ENCODE results near the gene ROBO2. TPM values are rescaled to one million over a fixed set of nuclear protein-coding genes. Genes with fewer than 3 reads are reported as not detected.
A peak's percentile ranks its signal among the peaks of the same experiment; 100 is the strongest.

The ROBO2 gene
- total RNA-seq, 1 donor from 2014 or later: 22.7 TPM

- TF ChIP-seq, protein P1, sequence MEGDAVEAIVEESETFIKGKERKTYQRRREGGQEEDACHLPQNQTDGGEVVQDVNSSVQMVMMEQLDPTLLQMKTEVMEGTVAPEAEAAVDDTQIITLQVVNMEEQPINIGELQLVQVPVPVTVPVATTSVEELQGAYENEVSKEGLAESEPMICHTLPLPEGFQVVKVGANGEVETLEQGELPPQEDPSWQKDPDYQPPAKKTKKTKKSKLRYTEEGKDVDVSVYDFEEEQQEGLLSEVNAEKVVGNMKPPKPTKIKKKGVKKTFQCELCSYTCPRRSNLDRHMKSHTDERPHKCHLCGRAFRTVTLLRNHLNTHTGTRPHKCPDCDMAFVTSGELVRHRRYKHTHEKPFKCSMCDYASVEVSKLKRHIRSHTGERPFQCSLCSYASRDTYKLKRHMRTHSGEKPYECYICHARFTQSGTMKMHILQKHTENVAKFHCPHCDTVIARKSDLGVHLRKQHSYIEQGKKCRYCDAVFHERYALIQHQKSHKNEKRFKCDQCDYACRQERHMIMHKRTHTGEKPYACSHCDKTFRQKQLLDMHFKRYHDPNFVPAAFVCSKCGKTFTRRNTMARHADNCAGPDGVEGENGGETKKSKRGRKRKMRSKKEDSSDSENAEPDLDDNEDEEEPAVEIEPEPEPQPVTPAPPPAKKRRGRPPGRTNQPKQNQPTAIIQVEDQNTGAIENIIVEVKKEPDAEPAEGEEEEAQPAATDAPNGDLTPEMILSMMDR (conservative IDR thresholded peaks at IDR 0.05): no peak
- H3K4me3 Mint-ChIP-seq: no peak overlapping the region
- H3K27ac Mint-ChIP-seq: no peak overlapping the region
- DNase-seq (ENCODE audit: extremely low spot score, unreplicated experiment): no peak
- H3K36me3 Mint-ChIP-seq: peaks cover 9% of the 10 kb centered on the region
- H3K4me1 Mint-ChIP-seq (ENCODE audit: unreplicated experiment): no peaks in the 10 kb centered on the region
- no peaks in the 10 kb centered on the region for H3K27me3 Mint-ChIP-seq
- H3K9me3 Mint-ChIP-seq: peaks cover 5% of the 10 kb centered on the region
Observed at GRCh38 chr3:77491961-77492360, 452.1 kb downstream of the ROBO2 start.

GRCh38 chr3:77500721-77501120 is 460.8 kb downstream of the ROBO2 start:
- H3K36me3 Mint-ChIP-seq: no peaks in the 10 kb centered on the region
- no peak overlapping the region for H3K27ac Mint-ChIP-seq
- no peaks in the 10 kb centered on the region for H3K9me3 Mint-ChIP-seq
- TF ChIP-seq, protein P1 (conservative IDR thresholded peaks at IDR 0.05): no peak
- no peaks in the 10 kb centered on the region for H3K4me1 Mint-ChIP-seq (ENCODE audit: unreplicated experiment)
- DNase-seq (ENCODE audit: extremely low spot score, unreplicated experiment): no peak
- no peak overlapping the region for H3K4me3 Mint-ChIP-seq
- H3K27me3 Mint-ChIP-seq: no peaks in the 10 kb centered on the region

DNA sequence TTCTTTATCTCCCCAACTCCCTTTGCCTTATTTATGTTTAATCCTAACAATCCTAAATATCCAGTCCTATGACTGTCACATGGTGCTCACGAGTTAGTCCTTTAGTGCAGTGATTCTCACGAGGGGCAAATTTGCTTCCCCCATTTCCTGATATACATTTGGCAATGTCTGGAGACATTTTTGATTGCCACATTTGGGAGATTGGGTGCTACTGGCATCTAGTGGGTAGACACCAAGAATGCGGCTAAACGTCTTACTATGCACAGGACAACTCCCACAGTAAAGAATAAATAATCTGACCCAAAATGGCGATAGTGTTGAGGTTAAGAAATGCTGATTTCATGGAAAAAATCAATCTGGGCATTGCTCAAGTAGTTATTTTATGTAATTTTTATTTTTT is 466.5 kb downstream of the ROBO2 start:
- no peak overlapping the region for H3K27ac Mint-ChIP-seq
- H3K36me3 Mint-ChIP-seq: no peaks in the 10 kb centered on the region
- no peaks in the 10 kb centered on the region for H3K9me3 Mint-ChIP-seq
- TF ChIP-seq, protein P1 (conservative IDR thresholded peaks at IDR 0.05): no peak
- DNase-seq (ENCODE audit: extremely low spot score, unreplicated experiment): no peak
- H3K27me3 Mint-ChIP-seq: peaks cover 6% of the 10 kb centered on the region
- peaks cover 4% of the 10 kb centered on the region for H3K4me1 Mint-ChIP-seq (ENCODE audit: unreplicated experiment)
- no peak overlapping the region for H3K4me3 Mint-ChIP-seq

DNA sequence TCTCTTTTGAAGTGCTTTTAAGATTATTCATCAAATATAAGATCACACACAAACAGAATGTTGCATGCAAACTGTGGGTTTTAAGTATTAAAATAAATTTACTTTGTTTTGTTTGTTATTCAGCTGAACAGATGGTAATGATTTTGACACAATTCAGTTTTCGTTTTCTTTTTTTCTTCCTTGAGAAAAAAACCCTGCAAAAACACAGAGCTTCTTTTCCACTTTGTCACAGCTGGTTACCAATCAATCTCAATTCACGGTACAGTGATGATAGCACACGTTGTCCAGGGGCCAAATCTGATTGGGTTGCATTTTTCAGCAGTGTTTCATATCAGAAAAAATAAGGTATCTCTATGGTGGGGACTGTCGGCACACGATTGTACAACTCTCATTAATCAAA is 473.6 kb downstream of the ROBO2 start:
- no peak for DNase-seq (ENCODE audit: extremely low spot score, unreplicated experiment)
- H3K27me3 Mint-ChIP-seq: peaks cover 6% of the 10 kb centered on the region
- TF ChIP-seq, protein P1 (conservative IDR thresholded peaks at IDR 0.05): no peak
- H3K27ac Mint-ChIP-seq: peak overlapping the region; percentile 25
- H3K36me3 Mint-ChIP-seq: no peaks in the 10 kb centered on the region
- peaks cover 15% of the 10 kb centered on the region for H3K4me1 Mint-ChIP-seq (ENCODE audit: unreplicated experiment)
- peak overlapping the region; percentile 46 for H3K4me3 Mint-ChIP-seq
- no peaks in the 10 kb centered on the region for H3K9me3 Mint-ChIP-seq

DNA sequence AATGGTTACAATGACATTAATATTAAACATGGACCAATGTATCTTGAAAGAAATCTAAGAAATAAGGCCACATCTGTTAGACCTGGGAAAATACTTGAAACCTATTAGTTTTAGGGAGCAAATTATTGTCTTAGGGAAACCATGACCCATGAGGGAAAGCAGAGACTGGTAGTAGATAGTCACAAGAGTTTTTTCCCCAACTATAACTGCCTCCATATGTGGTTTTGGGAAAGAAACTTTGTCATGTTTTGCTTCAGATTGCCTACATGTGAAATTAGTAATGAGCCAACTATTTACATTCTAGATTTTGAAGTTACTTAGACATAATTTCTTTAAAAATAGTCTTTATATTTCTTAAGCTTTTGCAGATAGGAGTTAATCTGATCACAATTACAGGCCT is 474.9 kb downstream of the ROBO2 start:
- DNase-seq (ENCODE audit: extremely low spot score, unreplicated experiment): no peak
- peaks cover 15% of the 10 kb centered on the region for H3K4me1 Mint-ChIP-seq (ENCODE audit: unreplicated experiment)
- peaks cover 6% of the 10 kb centered on the region for H3K27me3 Mint-ChIP-seq
- no peaks in the 10 kb centered on the region for H3K9me3 Mint-ChIP-seq
- TF ChIP-seq, protein P1 (conservative IDR thresholded peaks at IDR 0.05): no peak
- no peaks in the 10 kb centered on the region for H3K36me3 Mint-ChIP-seq
- no peak overlapping the region for H3K27ac Mint-ChIP-seq
- H3K4me3 Mint-ChIP-seq: no peak overlapping the region

DNA sequence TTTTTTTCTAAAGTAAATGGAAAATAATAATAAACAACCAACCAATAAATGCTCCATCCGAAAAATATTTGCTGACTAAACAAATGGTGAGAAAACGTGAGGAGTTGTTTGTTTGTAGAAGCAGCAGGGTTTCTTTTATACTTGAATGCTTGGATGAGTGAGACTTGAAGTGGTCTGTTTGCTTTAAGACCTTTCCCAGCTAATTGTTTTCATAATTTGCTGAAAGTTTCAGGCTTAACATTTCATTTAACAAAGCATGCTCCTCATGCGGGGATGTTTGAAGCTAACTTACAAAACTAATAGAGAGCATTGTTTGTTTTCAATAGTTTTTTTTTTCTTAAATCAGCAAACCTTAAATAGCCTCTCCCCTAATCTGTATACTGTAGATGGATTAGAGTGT is 484.6 kb downstream of the ROBO2 start:
- no peak for DNase-seq (ENCODE audit: extremely low spot score, unreplicated experiment)
- H3K36me3 Mint-ChIP-seq: no peaks in the 10 kb centered on the region
- no peaks in the 10 kb centered on the region for H3K4me1 Mint-ChIP-seq (ENCODE audit: unreplicated experiment)
- no peaks in the 10 kb centered on the region for H3K9me3 Mint-ChIP-seq
- no peaks in the 10 kb centered on the region for H3K27me3 Mint-ChIP-seq
- no peak overlapping the region for H3K4me3 Mint-ChIP-seq
- H3K27ac Mint-ChIP-seq: no peak overlapping the region
- TF ChIP-seq, protein P1 (conservative IDR thresholded peaks at IDR 0.05): no peak

All from type B pancreatic cell (in vitro differentiated cells).